Measurements from ENCODE around the gene CCNF. TPM values are rescaled to one million over a fixed set of nuclear protein-coding genes. Genes with fewer than 3 reads are reported as not detected.

The CCNF gene
- total RNA-seq, 1 experiment from 2014 or later, result 60.8 TPM

GRCh38 chr16:2487903-2488531 lies 58.8 kb downstream of the CCNF start (continued):
- TF ChIP-seq POLR2AphosphoS5 (IDR thresholded peaks at IDR 0.05; ENCODE audit: low read depth, low read length) (no peak), TCF7L2 (IDR thresholded peaks at IDR 0.05; ENCODE audit: borderline replicate concordance, extremely low read depth, insufficient read depth, insufficient read length) (no peak), SIN3A (IDR thresholded peaks at IDR 0.05; ENCODE audit: low read depth) (no peak), CTCF (IDR thresholded peaks at IDR 0.05 in 2 of 3, conservative IDR thresholded peaks at IDR 0.05 in 1 of 3; ENCODE audit: borderline replicate concordance in 1 of 3, insufficient read depth in 1 of 3, low read depth in 2 of 3, low read length in 2 of 3) (no peak), FOSL1 (IDR thresholded peaks at IDR 0.05; ENCODE audit: low read depth) (no peak)

- ChIA-PET CTCF (no interaction called here), RAD21 (ENCODE audit: low non-redundant PET in 1 of 2, low total read pairs in 2 of 2, uncharacterized antibody in 2 of 2, unreplicated experiment in 2 of 2) (no interaction called here), POLR2A (no interaction called here)
- Histone ChIP-seq H4K20me1 (ENCODE audit: insufficient read depth) (no peaks in the 10 kb centered on the region), H3K27ac (ENCODE audit: low read depth, low read length) (no peak overlapping the region), H3K4me2 (ENCODE audit: low read length) (no peak overlapping the region), H3K9me2 (ENCODE audit: insufficient read depth) (no peaks in the 10 kb centered on the region), H3K9me3 (ENCODE audit: control insufficient read depth in 1 of 2, insufficient read depth in 1 of 2, low read depth in 1 of 2, low read length in 2 of 2) (no peaks in the 10 kb centered on the region), H3K36me3 (ENCODE audit: control insufficient read depth in 1 of 2, insufficient read depth in 2 of 2, low read length in 2 of 2) (no peaks in the 10 kb centered on the region; a peak in 1 of 4 replicates), H3K4me1 (ENCODE audit: control insufficient read depth in 1 of 2, insufficient read depth in 2 of 2, low read length in 2 of 2) (no peaks in the 10 kb centered on the region), H3K79me2 (ENCODE audit: insufficient read depth, low read length) (peaks cover 17% of the 10 kb centered on the region; the same call in 1 of the 2 replicates), H2AFZ (ENCODE audit: low read depth, low read length, poor library complexity, severe bottlenecking) (no peak overlapping the region), H3K27me3 (ENCODE audit: insufficient read depth, low read length) (no peaks in the 10 kb centered on the region), H3K4me3 (replicated peaks in 1 of 2; ENCODE audit: low read depth in 1 of 2, low read length in 2 of 2) (no peak overlapping the region), H3K9ac (ENCODE audit: low read length) (no peak overlapping the region)
- BruUV-seq (replicated peaks), result no TSS peak
- ATAC-seq (no peak; the same call in 1 of the 2 replicates), DNase-seq (ENCODE audit: low read depth, low spot score) (no peak)
- intact Hi-C loops (cut with micrococcal nuclease), result no loop called here
- no peak for TF ChIP-seq RAD21 (IDR thresholded peaks at IDR 0.05; ENCODE audit: low read depth)
- no peak for TF ChIP-seq CTCF (IDR thresholded peaks at IDR 0.05 in 2 of 3, conservative IDR thresholded peaks at IDR 0.05 in 1 of 3; ENCODE audit: borderline replicate concordance in 1 of 3, insufficient read depth in 1 of 3, low read depth in 2 of 3, low read length in 2 of 3)
Measured at GRCh38 chr16:2489581-2489980, 60.3 kb downstream of the CCNF start.
